Loucy (cell line): ENCODE measurements around the gene PAXIP1.

ENCODE experiments used
- CTCF ChIP-seq: fragments of 200-600 bp; sonication (generic); conservative IDR thresholded peaks from 2 replicates; pipeline ENCODE4 v1.5.1; 2014; ENCODE audit warnings: mild to moderate bottlenecking, antibody characterized with exemption, low read length
- EZH2phosphoT487 ChIP-seq: fragments of 200-600 bp; IDR thresholded peaks from 2 replicates; pipeline ENCODE4 v1.6.1; 2018; ENCODE audit warnings: antibody characterized with exemption, mild to moderate bottlenecking, moderate library complexity, borderline replicate concordance

- no peak for TF ChIP-seq CTCF
- no peak for TF ChIP-seq EZH2phosphoT487
Observed at GRCh38 chr7:154998481-154998880, 4.4 kb downstream of the PAXIP1 start.
